Liver (tissue), 9 donors: ENCODE results near the gene PGGHG. TPM values are rescaled to one million over a fixed set of nuclear protein-coding genes. Genes with fewer than 3 reads are reported as not detected.

Experiments used
- DNase-seq: peaks from one replicate; pipeline ENCODE4 v3.0.0-alpha.2; 2017; ENCODE audit warnings: low spot score
- H3K27ac ChIP-seq, 2 donors: one replicate each; pipeline ENCODE4 v1.7.0; 2013; ENCODE audit warnings: inconsistent platforms in 2 of 2, low read length in 2 of 2, control low read depth in 1 of 2, low read depth in 1 of 2, mild to moderate bottlenecking in 1 of 2
- H3K27me3 ChIP-seq, 4 donors: one replicate each; pipeline versions ENCODE4 v1.6.1 to v1.7.0; 2013; ENCODE audit warnings: low read length in 3 of 4, inconsistent platforms in 1 of 4, mild to moderate bottlenecking in 1 of 4, moderate library complexity in 1 of 4; ENCODE audit not compliant: control insufficient read depth in 4 of 4, insufficient read depth in 4 of 4
- H3K36me3 ChIP-seq, 4 donors: one replicate each; pipeline versions ENCODE4 v1.6.1 to v1.7.0; 2013; ENCODE audit warnings: low read length in 3 of 4, mild to moderate bottlenecking in 3 of 4, low read depth in 1 of 4, moderate library complexity in 1 of 4; ENCODE audit not compliant: control insufficient read depth in 4 of 4, insufficient read depth in 3 of 4
- H3K4me1 ChIP-seq, 4 donors: one replicate each; pipeline versions ENCODE4 v1.6.1 to v1.7.0; 2013; ENCODE audit warnings: low read length in 3 of 4, mild to moderate bottlenecking in 3 of 4, moderate library complexity in 1 of 4; ENCODE audit not compliant: control insufficient read depth in 4 of 4, insufficient read depth in 4 of 4
- H3K4me3 ChIP-seq, 3 donors: one replicate each; pipeline versions ENCODE4 v1.6.1 to v1.7.0; 2013; ENCODE audit warnings: low read length in 3 of 3, control low read depth in 1 of 3, low read depth in 1 of 3, mild to moderate bottlenecking in 1 of 3
- H3K9ac ChIP-seq, 2 donors: one replicate each; pipeline ENCODE4 v1.7.0; 2013; ENCODE audit warnings: low read length in 2 of 2, mild to moderate bottlenecking in 2 of 2, moderate library complexity in 2 of 2, control low read depth in 1 of 2, low read depth in 1 of 2
- H3K9me3 ChIP-seq, 4 donors: one replicate each; pipeline versions ENCODE4 v1.6.1 to v1.7.0; 2013; ENCODE audit warnings: low read length in 3 of 4; ENCODE audit not compliant: control insufficient read depth in 4 of 4
- EGR1 ChIP-seq, 2 donors: IDR thresholded peaks; 2 replicates each; pipeline ENCODE4 v1.6.1; 2016 to 2018; ENCODE audit warnings: antibody characterized with exemption in 2 of 2, low read depth in 2 of 2
- FOXA2 ChIP-seq: IDR thresholded peaks from 2 replicates; pipeline ENCODE4 v1.6.1; 2016; ENCODE audit warnings: antibody characterized with exemption
- GABPA ChIP-seq, 2 donors: IDR thresholded peaks in 1 of 2; conservative IDR thresholded peaks in 1 of 2; 2 replicates each; pipeline ENCODE4 v1.6.1; 2016; ENCODE audit warnings: antibody characterized with exemption in 2 of 2, mild to moderate bottlenecking in 1 of 2, moderate library complexity in 1 of 2
- HNF4A ChIP-seq, 2 donors: conservative IDR thresholded peaks; 2 replicates each; pipeline ENCODE4 v1.6.1; 2016; ENCODE audit warnings: antibody characterized with exemption in 2 of 2, mild to moderate bottlenecking in 2 of 2
- HNF4G ChIP-seq: IDR thresholded peaks from 2 replicates; pipeline ENCODE4 v1.6.1; 2016; ENCODE audit warnings: antibody characterized with exemption
- NR2F2 ChIP-seq: IDR thresholded peaks from 2 replicates; pipeline ENCODE4 v1.6.1; 2016; ENCODE audit warnings: antibody characterized with exemption
- RAD21 ChIP-seq, 2 donors: IDR thresholded peaks; 2 replicates each; pipeline ENCODE4 v1.6.1; 2016; ENCODE audit warnings: antibody characterized with exemption in 2 of 2, mild to moderate bottlenecking in 2 of 2
- RXRA ChIP-seq, 2 donors: IDR thresholded peaks; 2 replicates each; pipeline ENCODE4 v1.6.1; 2017 to 2018; ENCODE audit warnings: antibody characterized with exemption in 2 of 2, mild to moderate bottlenecking in 1 of 2
- TAF1 ChIP-seq: conservative IDR thresholded peaks from 2 replicates; pipeline ENCODE4 v1.6.1; 2016; ENCODE audit warnings: antibody characterized with exemption, mild to moderate bottlenecking
- WGBS: extraction: QIAGEN DNeasy Blood & Tissue Kit; methylation state at CpG from one replicate; pipeline ENCODE4 v1.1.7; 2013; 5-methylcytosine and 5-hydroxymethylcytosine counted together
- polyA plus RNA-seq, 2 donors: library from polyadenylated mRNA; stranded (reverse) in 1 of 2; unstranded in 1 of 2; fragments of 200-250 nt in 1 of 2; fragments of >200 nt in 1 of 2; fragmentation: Nextera tagmentation in 1 of 2; extraction: Ambion mirVana in 1 of 2; gene quantifications; one replicate each; pipeline versions ENCODE4 v1.2.1 to v1.2.3, GENCODE V29; 2013 to 2015
- total RNA-seq, 2 donors: library from RNA; depleted of rRNA; stranded (reverse); fragments of >200 nt; gene quantifications; one replicate each; pipeline ENCODE4 v1.2.3, GENCODE V29; 2014
- TF ChIP-seq, protein P1 (sequence below): fragments of 150-350 bp; IDR thresholded peaks from 2 replicates; pipeline ENCODE4 v1.5.1; 2017; ENCODE audit warnings: improper control_type of control experiment, low read depth, low read length; ENCODE audit not compliant: missing input control
- TF ChIP-seq, protein P2 (sequence below): IDR thresholded peaks from 2 replicates; pipeline ENCODE4 v1.6.1; 2016; ENCODE audit warnings: antibody characterized with exemption
- TF ChIP-seq, protein P3 (sequence below): IDR thresholded peaks from 2 replicates; pipeline ENCODE4 v1.6.1; 2016; ENCODE audit warnings: antibody characterized with exemption, mild to moderate bottlenecking
- TF ChIP-seq, protein P4 (sequence below): IDR thresholded peaks from 2 replicates; pipeline ENCODE4 v1.6.1; 2016; ENCODE audit warnings: antibody characterized with exemption
- TF ChIP-seq, protein P5 (sequence below): IDR thresholded peaks from 2 replicates; pipeline ENCODE4 v1.6.1; 2016; ENCODE audit warnings: antibody characterized with exemption
- donor health status: healthy.
- donor health status: healthy.
- donor health status: healthy.
- donor health status: healthy.
- donor health status: healthy.

PGGHG gene
- total and polyA plus RNA-seq, 4 donors, result 1.3 to 11.4 (median 7.5) TPM

DNA sequence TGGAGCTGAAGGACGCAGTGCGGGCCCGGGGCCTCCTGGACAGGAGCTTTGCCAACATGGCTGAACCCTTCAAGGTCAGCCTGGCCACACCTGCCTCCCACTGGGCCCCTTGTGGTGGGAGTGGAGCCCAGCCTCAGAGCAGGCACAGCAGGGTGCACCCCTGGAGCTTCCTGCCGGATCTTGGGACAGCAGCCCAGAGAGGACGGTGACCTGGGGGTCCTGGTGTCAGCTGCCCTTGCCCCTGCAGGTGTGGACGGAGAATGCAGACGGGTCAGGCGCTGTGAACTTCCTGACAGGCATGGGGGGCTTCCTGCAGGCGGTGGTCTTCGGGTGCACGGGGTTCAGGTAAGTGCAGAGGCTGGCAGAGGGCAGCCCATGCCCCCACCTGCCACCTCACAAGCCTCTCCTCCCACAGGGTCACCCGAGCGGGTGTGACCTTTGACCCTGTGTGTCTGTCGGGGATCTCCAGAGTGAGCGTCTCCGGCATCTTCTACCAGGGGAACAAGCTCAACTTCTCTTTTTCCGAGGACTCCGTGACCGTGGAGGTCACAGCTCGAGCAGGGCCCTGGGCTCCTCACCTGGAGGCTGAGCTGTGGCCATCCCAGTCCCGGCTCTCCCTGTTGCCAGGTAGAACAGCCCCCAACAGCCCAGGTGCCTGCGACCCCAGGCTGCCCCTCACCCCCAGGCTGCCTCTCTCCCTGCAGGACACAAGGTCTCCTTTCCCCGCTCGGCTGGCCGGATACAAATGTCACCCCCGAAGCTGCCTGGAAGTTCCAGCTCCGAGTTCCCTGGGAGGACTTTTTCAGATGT lies 5.1 kb downstream of the PGGHG start (continued):
- no peak for TF ChIP-seq FOXA2

DNA sequence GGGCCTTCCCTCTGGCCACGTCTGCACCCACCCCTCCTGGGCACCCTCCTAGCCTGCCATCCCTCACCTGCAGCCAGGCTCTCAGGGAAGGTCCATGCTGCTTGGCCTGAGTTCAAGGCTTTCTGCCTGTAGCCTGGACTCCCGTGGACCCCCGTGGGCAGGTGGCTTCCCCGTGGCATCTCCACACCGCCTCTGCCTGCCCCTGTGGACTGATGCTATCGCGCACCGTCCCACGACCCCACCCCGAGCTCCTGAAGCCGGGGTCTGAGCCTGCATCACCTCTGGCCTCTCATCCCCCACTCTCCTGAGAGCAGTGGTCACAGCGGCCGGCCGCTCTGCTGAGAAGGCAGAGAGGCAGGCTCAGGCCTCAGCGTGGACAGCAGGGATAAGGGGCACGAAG lies 5.9 kb downstream of the PGGHG start:
- WGBS, result 95% methylated on average over 16 of the region's 16 CpGs
- Histone ChIP-seq H3K4me3 (no peak overlapping the region), H3K9ac (no peak overlapping the region), H3K9me3 (no peaks in the 10 kb centered on the region), H3K27me3 (no peaks in the 10 kb centered on the region), H3K4me1 (peaks cover 0 to 3% (median 2%) of the 10 kb centered on the region in 4 donors), H3K36me3 (peaks cover 0 to 2% (median 0%) of the 10 kb centered on the region in 4 donors), H3K27ac (no peak overlapping the region)
- no peak for DNase-seq
- TF ChIP-seq RXRA (IDR thresholded peaks at IDR 0.05), result no peak
- TF ChIP-seq, protein P1, sequence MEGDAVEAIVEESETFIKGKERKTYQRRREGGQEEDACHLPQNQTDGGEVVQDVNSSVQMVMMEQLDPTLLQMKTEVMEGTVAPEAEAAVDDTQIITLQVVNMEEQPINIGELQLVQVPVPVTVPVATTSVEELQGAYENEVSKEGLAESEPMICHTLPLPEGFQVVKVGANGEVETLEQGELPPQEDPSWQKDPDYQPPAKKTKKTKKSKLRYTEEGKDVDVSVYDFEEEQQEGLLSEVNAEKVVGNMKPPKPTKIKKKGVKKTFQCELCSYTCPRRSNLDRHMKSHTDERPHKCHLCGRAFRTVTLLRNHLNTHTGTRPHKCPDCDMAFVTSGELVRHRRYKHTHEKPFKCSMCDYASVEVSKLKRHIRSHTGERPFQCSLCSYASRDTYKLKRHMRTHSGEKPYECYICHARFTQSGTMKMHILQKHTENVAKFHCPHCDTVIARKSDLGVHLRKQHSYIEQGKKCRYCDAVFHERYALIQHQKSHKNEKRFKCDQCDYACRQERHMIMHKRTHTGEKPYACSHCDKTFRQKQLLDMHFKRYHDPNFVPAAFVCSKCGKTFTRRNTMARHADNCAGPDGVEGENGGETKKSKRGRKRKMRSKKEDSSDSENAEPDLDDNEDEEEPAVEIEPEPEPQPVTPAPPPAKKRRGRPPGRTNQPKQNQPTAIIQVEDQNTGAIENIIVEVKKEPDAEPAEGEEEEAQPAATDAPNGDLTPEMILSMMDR, result no peak
- no peak for TF ChIP-seq TAF1
- no peak for TF ChIP-seq NR2F2
- no peak for TF ChIP-seq HNF4G
- TF ChIP-seq, protein P2, sequence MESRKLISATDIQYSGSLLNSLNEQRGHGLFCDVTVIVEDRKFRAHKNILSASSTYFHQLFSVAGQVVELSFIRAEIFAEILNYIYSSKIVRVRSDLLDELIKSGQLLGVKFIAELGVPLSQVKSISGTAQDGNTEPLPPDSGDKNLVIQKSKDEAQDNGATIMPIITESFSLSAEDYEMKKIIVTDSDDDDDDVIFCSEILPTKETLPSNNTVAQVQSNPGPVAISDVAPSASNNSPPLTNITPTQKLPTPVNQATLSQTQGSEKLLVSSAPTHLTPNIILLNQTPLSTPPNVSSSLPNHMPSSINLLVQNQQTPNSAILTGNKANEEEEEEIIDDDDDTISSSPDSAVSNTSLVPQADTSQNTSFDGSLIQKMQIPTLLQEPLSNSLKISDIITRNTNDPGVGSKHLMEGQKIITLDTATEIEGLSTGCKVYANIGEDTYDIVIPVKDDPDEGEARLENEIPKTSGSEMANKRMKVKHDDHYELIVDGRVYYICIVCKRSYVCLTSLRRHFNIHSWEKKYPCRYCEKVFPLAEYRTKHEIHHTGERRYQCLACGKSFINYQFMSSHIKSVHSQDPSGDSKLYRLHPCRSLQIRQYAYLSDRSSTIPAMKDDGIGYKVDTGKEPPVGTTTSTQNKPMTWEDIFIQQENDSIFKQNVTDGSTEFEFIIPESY, result no peak
- TF ChIP-seq RAD21 (IDR thresholded peaks at IDR 0.05), result no peak
- TF ChIP-seq GABPA (IDR thresholded peaks at IDR 0.05 in 1 of 2, conservative IDR thresholded peaks at IDR 0.05 in 1 of 2), result no peak
- no peak for TF ChIP-seq HNF4A (conservative IDR thresholded peaks at IDR 0.05)
- TF ChIP-seq, protein P3, sequence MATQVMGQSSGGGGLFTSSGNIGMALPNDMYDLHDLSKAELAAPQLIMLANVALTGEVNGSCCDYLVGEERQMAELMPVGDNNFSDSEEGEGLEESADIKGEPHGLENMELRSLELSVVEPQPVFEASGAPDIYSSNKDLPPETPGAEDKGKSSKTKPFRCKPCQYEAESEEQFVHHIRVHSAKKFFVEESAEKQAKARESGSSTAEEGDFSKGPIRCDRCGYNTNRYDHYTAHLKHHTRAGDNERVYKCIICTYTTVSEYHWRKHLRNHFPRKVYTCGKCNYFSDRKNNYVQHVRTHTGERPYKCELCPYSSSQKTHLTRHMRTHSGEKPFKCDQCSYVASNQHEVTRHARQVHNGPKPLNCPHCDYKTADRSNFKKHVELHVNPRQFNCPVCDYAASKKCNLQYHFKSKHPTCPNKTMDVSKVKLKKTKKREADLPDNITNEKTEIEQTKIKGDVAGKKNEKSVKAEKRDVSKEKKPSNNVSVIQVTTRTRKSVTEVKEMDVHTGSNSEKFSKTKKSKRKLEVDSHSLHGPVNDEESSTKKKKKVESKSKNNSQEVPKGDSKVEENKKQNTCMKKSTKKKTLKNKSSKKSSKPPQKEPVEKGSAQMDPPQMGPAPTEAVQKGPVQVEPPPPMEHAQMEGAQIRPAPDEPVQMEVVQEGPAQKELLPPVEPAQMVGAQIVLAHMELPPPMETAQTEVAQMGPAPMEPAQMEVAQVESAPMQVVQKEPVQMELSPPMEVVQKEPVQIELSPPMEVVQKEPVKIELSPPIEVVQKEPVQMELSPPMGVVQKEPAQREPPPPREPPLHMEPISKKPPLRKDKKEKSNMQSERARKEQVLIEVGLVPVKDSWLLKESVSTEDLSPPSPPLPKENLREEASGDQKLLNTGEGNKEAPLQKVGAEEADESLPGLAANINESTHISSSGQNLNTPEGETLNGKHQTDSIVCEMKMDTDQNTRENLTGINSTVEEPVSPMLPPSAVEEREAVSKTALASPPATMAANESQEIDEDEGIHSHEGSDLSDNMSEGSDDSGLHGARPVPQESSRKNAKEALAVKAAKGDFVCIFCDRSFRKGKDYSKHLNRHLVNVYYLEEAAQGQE, result no peak
- no peak for TF ChIP-seq EGR1 (IDR thresholded peaks at IDR 0.05; ENCODE audit: low read depth in 2 of 2)
- TF ChIP-seq, protein P4, sequence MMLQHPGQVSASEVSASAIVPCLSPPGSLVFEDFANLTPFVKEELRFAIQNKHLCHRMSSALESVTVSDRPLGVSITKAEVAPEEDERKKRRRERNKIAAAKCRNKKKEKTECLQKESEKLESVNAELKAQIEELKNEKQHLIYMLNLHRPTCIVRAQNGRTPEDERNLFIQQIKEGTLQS, result no peak
- TF ChIP-seq, protein P5, sequence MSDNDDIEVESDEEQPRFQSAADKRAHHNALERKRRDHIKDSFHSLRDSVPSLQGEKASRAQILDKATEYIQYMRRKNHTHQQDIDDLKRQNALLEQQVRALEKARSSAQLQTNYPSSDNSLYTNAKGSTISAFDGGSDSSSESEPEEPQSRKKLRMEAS, result no peak
